OCI-LY3 (cell line): ENCODE results near the gene TRIO.

Experiments
- H2AFZ ChIP-seq: fragments of 200-600, 300-600 bp; shearing (Covaris generic); 2 replicates; pipeline ENCODE4 v1.6.0; 2014; ENCODE audit warnings: antibody characterized with exemption, low read depth, low read length
- H3K27ac ChIP-seq: fragments of 200-600, 300-600 bp; sonication (generic); 2 replicates; pipeline ENCODE4 v1.5.1; 2014; ENCODE audit warnings: mild to moderate bottlenecking, low read length, moderate library complexity, mixed read lengths
- H3K27me3 ChIP-seq: fragments of 200-600, 300-600 bp; sonication (generic); 2 replicates; pipeline ENCODE4 v1.6.1; 2014; ENCODE audit warnings: low read depth, low read length, mixed read lengths
- H3K36me3 ChIP-seq: fragments of 200-600, 300-600 bp; sonication (generic); replicated peaks from 2 replicates; pipeline ENCODE3; 2014; ENCODE audit warnings: low read depth, low read length, mixed read lengths
- H3K4me1 ChIP-seq: fragments of 300-600, 200-600 bp; sonication (generic); 2 replicates; pipeline ENCODE4 v1.6.1; 2014; ENCODE audit warnings: low read length, mixed read lengths
- H3K4me2 ChIP-seq: fragments of 200-600, 300-600 bp; sonication (generic); 2 replicates; pipeline ENCODE4 v1.6.1; 2014; ENCODE audit warnings: low read length, mixed read lengths
- H3K4me3 ChIP-seq: fragments of 300-600, 200-600 bp; sonication (generic); 2 replicates; pipeline ENCODE4 v1.5.1; 2014; ENCODE audit warnings: antibody characterized with exemption, mild to moderate bottlenecking, low read length, moderate library complexity
- H3K79me2 ChIP-seq: fragments of 300-600, 200-600 bp; shearing (Covaris generic); 2 replicates; pipeline ENCODE4 v1.6.1; 2014; ENCODE audit warnings: mild to moderate bottlenecking, low read length, mixed read lengths
- H3K9ac ChIP-seq: fragments of 300-600, 200-600 bp; shearing (Covaris generic); 2 replicates; pipeline ENCODE4 v1.6.0; 2014; ENCODE audit warnings: mild to moderate bottlenecking, low read length, moderate library complexity
- H3K9me3 ChIP-seq: fragments of 200-600, 300-600 bp; shearing (Covaris generic); 2 replicates; pipeline ENCODE4 v1.6.1; 2014; ENCODE audit warnings: low read length, mixed read lengths; ENCODE audit not compliant: insufficient read depth
- H4K20me1 ChIP-seq: fragments of 200-600, 300-600 bp; sonication (generic); 2 replicates; pipeline ENCODE4 v1.6.1; 2016; ENCODE audit warnings: low read length, mixed read lengths; ENCODE audit not compliant: insufficient read depth
- EZH2phosphoT487 ChIP-seq: fragments of 200-600 bp; shearing (Covaris generic); IDR thresholded peaks from 2 replicates; pipeline ENCODE4 v1.6.1; 2018; ENCODE audit warnings: antibody characterized with exemption, mixed run types, low read depth
- TF ChIP-seq, protein P1 (sequence below): fragments of 200-600, 300-600 bp; sonication (generic); IDR thresholded peaks from 2 replicates; pipeline ENCODE4 v1.5.1; 2014; ENCODE audit warnings: antibody characterized with exemption, low read length, low read depth

Gene TRIO

DNA sequence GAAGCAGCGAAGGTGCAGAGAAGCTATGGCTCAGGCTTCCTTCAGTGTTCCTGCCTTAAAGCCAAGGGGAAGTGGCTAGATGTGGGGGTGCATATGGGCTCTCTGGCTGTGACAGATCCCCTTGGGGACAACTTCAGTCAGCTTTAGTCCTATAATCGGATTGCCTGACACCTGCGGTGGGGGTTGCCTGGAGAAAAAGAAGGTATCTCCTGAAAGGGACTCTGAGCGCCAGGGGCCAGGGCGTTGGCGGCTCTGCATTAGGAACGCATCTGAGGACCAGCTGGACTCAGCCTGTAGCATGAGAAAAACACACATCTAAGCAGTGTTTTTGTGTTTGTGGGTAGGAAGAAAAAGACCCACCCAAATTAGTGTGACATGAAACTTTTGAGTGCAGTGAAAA is 354.2 kb downstream of the TRIO start:
- H3K27ac ChIP-seq, result no peak overlapping the region
- no peak overlapping the region for H3K4me2 ChIP-seq
- no peaks in the 10 kb centered on the region for H3K79me2 ChIP-seq
- H2AFZ ChIP-seq, result no peak overlapping the region
- no peaks in the 10 kb centered on the region for H3K36me3 ChIP-seq
- TF ChIP-seq, protein P1, sequence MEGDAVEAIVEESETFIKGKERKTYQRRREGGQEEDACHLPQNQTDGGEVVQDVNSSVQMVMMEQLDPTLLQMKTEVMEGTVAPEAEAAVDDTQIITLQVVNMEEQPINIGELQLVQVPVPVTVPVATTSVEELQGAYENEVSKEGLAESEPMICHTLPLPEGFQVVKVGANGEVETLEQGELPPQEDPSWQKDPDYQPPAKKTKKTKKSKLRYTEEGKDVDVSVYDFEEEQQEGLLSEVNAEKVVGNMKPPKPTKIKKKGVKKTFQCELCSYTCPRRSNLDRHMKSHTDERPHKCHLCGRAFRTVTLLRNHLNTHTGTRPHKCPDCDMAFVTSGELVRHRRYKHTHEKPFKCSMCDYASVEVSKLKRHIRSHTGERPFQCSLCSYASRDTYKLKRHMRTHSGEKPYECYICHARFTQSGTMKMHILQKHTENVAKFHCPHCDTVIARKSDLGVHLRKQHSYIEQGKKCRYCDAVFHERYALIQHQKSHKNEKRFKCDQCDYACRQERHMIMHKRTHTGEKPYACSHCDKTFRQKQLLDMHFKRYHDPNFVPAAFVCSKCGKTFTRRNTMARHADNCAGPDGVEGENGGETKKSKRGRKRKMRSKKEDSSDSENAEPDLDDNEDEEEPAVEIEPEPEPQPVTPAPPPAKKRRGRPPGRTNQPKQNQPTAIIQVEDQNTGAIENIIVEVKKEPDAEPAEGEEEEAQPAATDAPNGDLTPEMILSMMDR, result no peak
- TF ChIP-seq EZH2phosphoT487, result no peak
- H4K20me1 ChIP-seq, result no peaks in the 10 kb centered on the region
- no peaks in the 10 kb centered on the region for H3K9me3 ChIP-seq
- no peak overlapping the region for H3K9ac ChIP-seq
- H3K4me1 ChIP-seq, result peaks cover 16% of the 10 kb centered on the region
- H3K4me3 ChIP-seq, result no peak overlapping the region
- no peaks in the 10 kb centered on the region for H3K27me3 ChIP-seq

DNA sequence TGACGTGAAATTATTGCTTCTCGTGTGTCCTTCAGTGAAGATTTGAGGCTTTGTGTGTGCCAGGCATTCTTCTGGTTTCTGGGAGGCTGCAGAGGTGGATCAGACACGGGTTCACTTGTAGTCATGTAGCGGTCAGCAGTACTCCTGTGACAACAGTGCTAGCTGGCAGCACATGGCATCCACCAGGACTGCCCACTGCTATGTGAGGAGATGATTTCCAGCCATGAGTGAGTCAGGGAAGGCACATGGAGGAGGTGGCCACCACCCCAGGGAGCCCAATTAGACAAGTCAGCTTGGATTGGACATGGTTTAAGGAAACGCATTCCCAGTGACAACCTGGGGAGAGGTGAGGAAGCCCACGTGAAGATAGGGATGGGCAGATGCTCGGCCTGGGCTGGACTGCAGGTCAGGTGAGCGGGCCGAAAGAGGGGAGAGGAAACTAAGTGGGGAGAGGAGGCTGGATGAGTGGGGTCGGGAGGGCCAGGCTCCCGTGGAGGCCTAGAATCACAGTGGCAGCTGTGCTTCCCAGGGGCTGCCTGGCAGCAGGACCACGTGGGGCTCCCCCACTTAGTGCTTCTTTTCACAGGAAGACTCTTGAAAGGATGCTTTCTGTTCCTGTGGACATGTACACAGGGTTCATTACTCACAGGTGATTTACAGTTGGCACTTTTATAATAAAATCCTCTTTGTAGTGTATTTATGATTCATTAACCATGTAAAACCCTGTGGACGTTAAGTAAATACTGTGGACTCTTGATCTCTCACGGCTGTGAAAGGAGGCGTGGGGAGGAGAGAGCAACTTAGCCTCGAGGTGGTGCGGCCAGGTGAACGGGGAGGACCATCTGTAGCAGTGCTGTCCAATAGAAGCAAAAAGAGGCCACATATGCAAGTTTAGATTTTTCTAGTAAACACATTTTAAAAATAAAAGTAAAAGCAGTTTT is 358.5 kb downstream of the TRIO start:
- no peaks in the 10 kb centered on the region for H3K27me3 ChIP-seq
- no peak for TF ChIP-seq EZH2phosphoT487
- TF ChIP-seq, protein P1, result no peak
- peaks cover 8% of the 10 kb centered on the region for H3K4me1 ChIP-seq
- H2AFZ ChIP-seq, result no peak overlapping the region
- H3K4me2 ChIP-seq, result no peak overlapping the region
- H3K36me3 ChIP-seq, result no peaks in the 10 kb centered on the region
- no peak overlapping the region for H3K4me3 ChIP-seq
- no peaks in the 10 kb centered on the region for H4K20me1 ChIP-seq
- no peaks in the 10 kb centered on the region for H3K79me2 ChIP-seq
- H3K27ac ChIP-seq, result no peak overlapping the region
- no peaks in the 10 kb centered on the region for H3K9me3 ChIP-seq
- no peak overlapping the region for H3K9ac ChIP-seq

DNA sequence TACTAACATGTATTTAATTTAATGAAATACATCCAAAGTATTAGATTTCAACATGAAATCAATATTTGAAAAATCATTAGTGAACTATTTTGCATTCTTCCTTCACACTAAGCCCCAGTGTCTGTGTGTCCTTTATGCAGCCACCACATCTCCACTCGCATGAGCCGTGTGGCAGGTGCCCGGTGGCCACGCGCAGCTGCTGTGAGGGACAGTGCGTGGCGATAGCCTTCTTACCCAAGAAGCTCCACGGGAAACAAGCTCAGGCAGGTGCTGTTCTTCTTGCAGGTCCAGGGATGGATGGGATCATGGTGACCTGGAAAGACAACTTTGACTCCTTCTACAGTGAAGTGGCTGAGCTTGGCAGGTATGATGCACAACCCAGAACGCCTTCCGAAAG is 359.1 kb downstream of the TRIO start:
- Histone ChIP-seq H3K9ac (no peak overlapping the region), H3K4me2 (no peak overlapping the region), H3K4me1 (peaks cover 8% of the 10 kb centered on the region), H3K9me3 (no peaks in the 10 kb centered on the region), H3K4me3 (no peak overlapping the region), H3K27ac (no peak overlapping the region), H4K20me1 (no peaks in the 10 kb centered on the region), H3K36me3 (no peaks in the 10 kb centered on the region), H3K27me3 (no peaks in the 10 kb centered on the region), H2AFZ (no peak overlapping the region), H3K79me2 (no peaks in the 10 kb centered on the region)
- TF ChIP-seq, protein P1, result no peak
- TF ChIP-seq EZH2phosphoT487, result no peak

DNA sequence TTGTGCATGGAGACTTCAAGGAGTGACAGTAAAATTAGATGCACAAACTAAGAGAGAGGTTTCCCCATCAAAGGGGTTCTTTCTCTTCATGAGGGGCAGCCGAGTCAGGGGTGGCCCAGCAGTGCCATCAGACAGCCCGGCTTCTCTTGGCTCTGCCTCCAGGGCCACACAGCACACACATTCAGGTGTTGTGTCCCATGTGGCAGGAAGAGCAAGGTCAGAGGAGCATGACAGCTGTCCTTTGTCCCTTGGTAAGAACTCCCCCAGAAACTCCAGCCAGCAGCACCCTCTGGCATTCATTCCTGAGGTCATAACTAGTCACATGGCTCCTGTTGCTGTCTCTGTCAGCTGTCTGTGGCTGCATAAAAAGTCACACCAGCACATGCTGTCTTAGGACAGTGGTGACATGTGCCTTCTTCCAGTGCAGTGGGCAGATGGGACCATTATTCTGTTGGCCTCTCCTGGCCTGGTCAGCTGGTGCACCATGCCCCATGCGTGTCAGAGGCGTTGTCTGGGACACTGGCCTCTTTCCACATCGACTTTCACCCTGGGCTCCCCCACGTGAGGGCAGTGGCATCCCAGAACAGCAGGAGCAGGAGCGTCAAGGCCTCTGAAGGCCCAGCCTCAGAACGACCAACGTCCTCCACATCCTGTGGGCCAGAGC is 360.0 kb downstream of the TRIO start:
- Histone ChIP-seq H4K20me1 (no peaks in the 10 kb centered on the region), H3K4me2 (no peak overlapping the region), H3K4me1 (peaks cover 8% of the 10 kb centered on the region), H3K9me3 (no peaks in the 10 kb centered on the region), H3K27ac (no peak overlapping the region), H3K27me3 (no peaks in the 10 kb centered on the region), H3K36me3 (no peaks in the 10 kb centered on the region), H3K4me3 (no peak overlapping the region), H3K9ac (no peak overlapping the region), H3K79me2 (no peaks in the 10 kb centered on the region), H2AFZ (no peak overlapping the region)
- TF ChIP-seq, protein P1, result no peak
- no peak for TF ChIP-seq EZH2phosphoT487
